Measurements from ENCODE around the gene ITGB6.
"Not testable (repeated sequence)": the region's sequence is repeated elsewhere in the genome, so short reads cannot be mapped to it uniquely, and the experiment has no call there.

Gene ITGB6

GRCh38 chr2:160181146-160181836, 18.8 kb downstream of the ITGB6 start:
- DNase-seq (ENCODE audit: low read depth) = not testable (repeated sequence)

DNA sequence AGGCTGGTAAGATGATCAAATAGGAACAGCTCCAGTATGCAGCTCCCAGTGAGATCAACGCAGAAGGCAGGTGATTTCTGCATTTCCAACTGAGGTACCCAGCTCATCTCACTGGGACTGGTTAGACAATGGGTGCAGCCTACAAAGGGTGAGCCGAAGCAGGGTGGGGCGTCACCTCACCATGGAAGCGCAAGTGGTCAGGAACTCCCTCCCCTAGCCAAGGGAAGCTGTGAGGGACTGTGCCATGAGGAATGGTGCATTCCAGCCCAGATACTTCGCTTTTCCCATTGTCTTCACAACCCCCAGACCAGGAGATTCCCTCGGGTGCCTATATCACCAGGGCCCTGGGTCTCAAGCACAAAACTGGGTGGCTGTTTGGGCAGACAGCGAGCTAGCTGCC, 19.4 kb downstream of the ITGB6 start:
- DNase-seq (ENCODE audit: low read depth) = not testable (repeated sequence)

DNA sequence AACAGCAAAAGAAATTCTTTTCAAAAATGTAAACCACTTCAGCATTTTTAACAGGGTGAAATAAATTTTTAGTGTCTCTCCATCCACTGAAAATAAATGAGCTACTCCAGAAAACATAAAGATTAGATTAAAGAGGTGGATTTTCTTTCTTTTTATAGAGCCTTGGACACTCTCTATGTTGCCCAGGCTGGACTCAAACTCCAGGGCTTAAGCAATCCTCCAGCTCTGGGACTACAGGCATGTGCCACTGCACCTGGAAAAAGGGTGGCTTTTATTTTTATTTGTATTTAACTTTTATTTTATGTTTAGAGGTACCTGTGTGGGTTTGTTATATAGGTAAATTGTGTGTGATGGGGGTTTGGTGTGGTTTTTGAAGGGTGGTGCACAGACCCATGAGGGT, 19.9 kb downstream of the ITGB6 start:
- no peak for DNase-seq (ENCODE audit: low read depth)

DNA sequence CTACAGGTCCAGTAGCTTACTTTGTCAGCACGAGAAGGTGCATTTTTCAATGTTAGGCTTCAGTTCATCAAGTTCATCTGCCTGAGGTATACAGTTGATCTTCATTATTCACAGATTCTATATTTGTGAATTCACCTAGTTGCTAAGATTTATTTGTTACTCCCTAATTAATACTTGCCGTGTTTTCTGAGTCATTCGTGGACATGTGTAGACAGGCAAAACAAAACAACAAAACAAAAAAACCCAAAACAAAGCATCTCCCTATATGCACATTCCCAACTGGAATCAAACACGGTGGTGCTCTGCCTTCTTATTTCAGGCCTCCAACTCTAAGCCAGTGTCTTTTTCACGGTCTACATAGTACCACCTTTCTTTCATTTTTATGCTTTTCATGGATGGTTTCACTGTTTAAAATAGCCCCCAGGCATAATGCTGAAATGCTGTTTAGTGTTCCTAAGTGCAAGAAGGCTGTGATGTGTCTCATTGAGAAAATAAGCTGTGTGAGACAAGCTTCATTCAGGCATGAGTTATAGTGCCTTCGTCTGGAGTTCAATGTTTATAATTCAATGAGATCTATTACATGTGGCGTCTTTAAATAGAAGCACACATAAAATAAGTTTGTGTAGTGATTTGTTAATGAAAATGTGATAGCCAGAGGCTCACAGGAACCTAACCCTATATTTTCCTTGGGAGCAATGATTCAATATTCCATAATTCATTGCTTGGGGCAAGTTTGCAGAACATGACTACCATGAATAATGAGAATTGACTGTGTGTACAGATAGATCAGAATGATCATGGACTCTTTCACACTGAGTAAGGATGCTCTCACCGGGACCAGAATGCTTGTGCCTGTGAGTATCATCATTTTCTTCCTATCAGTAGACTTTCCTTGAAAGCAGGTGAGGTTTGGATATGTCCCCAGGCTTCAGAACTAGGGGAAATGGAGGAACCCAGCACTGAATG, 24.6 kb downstream of the ITGB6 start:
- DNase-seq (ENCODE audit: low read depth) = no peak

- DNase-seq (ENCODE audit: low read depth) = no peak
Observed at GRCh38 chr2:160174322-160174721, 25.8 kb downstream of the ITGB6 start.

GRCh38 chr2:160169988-160170387, 30.1 kb downstream of the ITGB6 start:
- DNase-seq (ENCODE audit: low read depth) = no peak

GRCh38 chr2:160169471-160169870, 30.6 kb downstream of the ITGB6 start:
- no peak for DNase-seq (ENCODE audit: low read depth)

DNA sequence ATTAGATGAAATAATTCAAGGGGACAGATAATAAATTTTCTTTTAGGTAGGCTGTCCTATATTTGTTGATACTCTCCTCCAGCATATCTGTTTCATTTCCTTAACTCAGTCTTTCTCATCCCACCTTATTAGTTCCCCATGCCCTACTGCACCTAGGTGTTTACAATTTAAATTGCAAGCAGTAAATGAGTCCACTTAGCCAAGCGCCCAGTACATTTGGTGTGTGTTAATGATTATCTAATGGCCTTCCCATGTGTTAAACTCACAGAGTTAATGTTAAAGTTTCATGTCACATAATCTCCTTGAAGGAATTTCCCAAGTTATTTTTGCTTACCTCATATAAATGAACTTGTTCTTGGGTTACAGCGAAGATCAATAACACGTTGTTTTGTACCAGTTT, 31.2 kb downstream of the ITGB6 start:
- DNase-seq (ENCODE audit: low read depth) = no peak

DNA sequence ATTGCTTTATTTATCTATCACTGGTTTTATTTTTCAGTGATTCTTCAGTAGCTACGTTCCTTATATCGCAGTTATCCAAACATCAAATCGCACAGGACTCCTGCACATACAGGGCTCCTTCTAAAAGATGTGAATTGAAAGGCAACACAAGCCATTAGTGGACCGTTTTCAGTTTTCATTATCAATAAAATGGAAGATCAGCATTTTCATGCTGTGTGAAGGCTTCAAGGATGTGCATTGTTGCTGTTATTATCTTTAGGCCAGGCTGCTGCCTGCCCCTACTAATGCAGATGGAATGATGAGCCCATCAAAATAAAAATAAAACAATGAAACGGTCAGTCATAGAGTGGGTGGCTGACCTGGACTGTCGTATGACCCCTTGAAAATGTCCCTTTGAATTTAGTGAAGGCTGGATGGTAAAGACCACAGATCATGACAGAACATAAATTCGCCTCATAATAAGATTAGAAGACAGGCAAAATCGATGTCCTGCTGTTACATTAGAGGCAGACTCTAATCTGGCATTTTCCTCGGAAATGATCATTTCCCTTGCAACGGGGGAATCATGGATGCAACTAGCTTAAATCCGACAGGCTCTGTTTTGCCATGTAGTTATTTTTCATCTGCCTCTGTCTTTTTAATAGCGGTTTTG, 32.9 kb downstream of the ITGB6 start:
- DNase-seq (ENCODE audit: low read depth) = no peak

- DNase-seq (ENCODE audit: low read depth) = no peak
Observed at GRCh38 chr2:160165996-160166395, 34.1 kb downstream of the ITGB6 start.

DNA sequence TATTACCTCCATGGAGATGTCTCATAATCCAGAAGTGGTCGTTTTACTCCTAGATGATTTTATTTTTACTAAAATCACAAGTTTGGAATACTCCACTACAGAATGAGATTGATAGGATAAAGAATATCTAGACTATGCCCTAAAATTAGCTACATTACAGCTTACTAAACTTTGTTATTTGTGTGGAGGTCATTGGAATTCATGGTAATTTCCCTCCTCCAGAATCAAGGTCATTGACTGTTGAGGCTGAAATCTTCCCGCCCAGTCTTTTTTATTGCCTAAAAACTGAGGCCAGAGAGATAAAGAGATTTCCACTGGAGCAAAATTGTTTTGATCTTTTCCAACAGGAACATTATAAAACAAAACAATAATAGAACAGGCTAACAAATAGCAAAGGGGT, 35.0 kb downstream of the ITGB6 start:
- DNase-seq (ENCODE audit: low read depth) = no peak

- DNase-seq (ENCODE audit: low read depth) = no peak
Observed at GRCh38 chr2:160157861-160158829, 41.9 kb downstream of the ITGB6 start.

GRCh38 chr2:160156665-160157064, 43.4 kb downstream of the ITGB6 start:
- no peak for DNase-seq (ENCODE audit: low read depth)

- DNase-seq (ENCODE audit: low read depth) = no peak
Observed at GRCh38 chr2:160156100-160156499, 44.0 kb downstream of the ITGB6 start.

DNA sequence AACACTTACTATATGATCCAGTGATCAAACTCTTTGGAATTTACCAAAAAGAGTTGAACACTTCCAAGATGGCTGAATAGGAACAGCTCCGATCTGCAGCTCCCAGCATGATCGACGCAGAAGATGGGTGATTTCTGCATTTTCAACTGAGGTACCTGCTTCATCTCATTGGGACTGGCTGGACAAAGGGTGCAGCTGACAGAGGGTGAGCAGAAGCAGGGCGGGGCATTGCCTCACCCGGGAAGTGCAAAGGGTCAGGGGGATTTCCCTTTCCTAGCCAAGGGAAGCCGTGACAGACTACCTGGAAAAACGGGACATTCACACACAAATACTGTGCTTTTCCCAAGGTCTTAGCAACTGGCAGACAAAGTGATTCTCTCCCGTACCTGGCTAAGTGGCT, 51.7 kb downstream of the ITGB6 start:
- DNase-seq (ENCODE audit: low read depth) = not testable (repeated sequence)

- no peak for DNase-seq (ENCODE audit: low read depth)
Observed at GRCh38 chr2:160145471-160145870, 54.6 kb downstream of the ITGB6 start.

DNA sequence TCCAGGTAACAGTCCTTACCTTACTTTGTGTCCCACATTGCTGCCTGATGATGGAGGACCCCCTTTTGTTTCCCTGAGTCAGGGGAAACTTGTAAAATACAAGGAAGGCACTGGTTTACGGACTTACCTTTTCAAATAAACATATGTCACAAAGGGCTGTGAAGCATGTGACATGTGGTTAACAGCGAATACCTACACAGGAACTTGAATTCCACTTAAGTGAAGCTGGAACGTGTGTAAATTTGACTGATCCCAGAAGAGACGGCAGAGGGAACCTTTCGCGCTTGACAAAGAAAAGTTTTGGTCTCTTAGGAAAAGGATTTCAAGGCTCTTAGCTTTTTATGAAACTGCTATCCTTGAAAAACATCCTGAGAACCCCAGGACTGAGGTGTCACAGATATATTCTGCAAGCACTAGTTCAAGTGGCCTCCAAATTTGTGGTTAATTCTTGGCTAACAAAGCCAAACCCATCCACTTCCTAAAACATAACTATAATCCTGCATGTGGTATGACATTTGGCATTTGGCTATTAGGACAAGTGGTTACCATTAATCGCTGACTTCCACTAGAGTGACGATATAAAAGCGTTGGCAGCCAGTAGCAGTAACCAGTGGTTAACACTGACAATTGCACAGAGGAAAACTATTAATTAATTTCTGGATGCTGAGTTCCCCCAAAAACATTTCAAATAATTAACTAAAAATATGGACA, 55.6 kb downstream of the ITGB6 start:
- DNase-seq (ENCODE audit: low read depth) = no peak

DNA sequence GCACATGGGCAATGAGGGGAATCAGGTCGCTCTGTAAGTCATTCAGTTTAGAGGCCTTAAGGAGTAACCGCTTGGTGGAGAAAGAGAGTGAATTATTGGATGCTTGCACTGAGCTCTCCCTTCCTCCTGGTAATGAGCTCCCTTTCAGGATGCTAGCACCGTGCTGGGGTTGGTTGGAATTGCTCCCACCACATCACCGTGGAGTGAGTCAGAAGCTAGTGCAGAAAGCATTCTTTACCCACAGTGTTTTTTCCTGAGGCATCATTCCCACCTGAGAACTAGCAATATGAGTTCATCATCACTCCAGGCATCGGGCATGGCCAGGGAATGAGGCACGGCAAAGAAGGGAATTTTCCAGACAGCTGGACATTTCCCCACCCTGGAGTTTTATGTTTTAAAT, 57.6 kb downstream of the ITGB6 start:
- DNase-seq (ENCODE audit: low read depth) = no peak

DNA sequence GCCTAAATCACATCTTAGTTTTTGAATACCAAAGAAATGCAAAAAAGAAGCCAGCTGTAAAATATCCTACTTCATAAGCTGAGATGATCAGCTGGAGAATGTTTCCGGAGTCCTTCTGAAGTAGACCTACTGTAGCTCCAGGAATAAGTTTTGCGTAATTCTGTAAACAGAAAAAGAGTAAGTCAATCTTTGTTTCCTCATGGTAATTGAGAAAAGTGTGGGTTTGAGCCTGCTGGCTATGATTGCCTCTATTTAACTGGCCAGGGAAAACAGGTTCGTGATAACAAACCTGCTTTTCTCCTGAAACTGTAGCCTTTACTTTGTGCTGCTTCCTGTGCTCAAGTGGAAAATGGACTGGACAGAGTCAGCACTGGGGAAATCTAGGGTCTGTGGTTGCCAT, 58.2 kb downstream of the ITGB6 start:
- no peak for DNase-seq (ENCODE audit: low read depth)

DNA sequence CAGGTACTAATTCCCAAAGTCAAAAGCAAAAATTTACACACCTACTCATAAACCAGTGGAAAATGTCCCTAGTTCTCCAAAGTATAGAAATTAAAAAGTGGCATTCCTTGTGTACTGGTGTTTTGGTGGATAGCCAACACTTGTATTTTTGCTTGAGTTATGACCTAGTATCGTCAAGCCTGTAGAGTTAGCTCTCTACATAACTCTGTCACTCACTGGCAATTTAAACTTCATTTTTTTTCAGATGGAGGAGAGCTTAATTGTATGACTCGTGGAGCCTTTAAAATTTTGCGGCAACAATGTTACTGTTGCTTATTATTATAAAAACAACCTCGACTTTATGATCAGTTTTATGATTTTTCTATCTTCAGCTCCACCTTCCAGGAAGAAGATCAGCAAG, 58.7 kb downstream of the ITGB6 start:
- no peak for DNase-seq (ENCODE audit: low read depth)

GRCh38 chr2:160140471-160140870, 59.6 kb downstream of the ITGB6 start:
- DNase-seq (ENCODE audit: low read depth) = no peak
